ENCODE results near the gene CTDSPL.

Gene CTDSPL

DNA sequence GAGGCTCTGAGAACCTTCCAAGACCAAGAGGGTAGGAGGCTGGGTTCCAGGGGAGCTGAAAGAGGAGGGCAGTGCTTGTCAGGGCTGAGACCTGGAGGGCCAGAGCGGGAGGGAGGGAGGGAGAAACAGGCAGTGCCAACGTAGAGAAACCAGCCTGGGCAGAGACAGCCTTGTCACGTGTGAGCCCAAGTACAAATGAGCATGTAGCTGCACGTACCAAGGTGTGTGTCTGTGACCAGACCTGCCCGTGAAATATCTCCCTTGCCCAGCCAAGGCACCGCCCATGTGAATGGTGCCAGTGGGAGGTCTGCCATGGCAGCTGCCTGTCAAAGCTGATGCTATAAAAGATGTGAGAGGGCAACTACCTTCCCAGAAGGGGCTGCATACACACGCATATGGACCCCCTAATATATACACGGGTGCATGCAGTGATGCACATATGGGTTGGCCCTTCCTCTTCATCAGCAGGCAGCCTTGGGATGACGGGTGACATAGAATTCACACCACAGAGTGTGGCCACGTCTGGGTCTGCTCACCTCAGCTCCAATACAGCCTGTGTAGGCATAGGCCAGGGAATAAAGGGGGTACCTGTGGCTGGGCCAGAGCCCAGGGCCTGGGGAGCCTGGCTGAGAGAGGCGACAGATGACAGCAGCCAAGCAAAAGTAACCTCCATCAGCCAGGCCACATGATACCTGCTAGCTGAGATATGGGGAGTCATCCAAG is 7.8 kb upstream of the CTDSPL start:
- no peak for DNase-seq

DNA sequence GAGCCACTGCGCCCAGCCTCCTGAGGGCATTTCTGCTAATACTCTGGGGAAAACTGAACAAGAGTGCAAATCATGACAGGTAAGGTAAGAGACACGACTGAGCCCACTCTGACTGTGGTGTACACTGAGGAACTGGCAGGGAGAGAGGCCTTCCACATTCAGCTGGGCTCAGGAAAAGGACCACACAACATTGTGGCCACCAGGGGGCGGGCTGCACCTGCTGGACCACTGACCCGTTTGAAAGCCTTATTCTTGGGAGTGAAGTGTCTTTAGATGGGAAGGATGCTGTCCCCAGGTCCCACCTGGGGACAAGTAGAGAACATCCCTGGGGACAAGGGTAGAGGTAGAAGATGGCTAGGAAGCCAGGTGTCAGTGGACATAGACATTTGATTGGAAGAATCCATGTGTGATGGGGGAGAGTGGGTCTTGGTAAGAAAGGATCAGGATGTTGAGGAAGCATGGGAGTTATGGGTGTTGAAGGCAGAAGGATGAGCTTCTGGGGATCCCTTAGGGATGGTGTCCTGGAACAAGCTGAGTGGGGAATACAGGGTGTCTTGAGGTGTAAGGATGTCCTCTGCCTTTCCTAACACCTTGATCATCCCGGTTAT is 6.2 kb upstream of the CTDSPL start:
- DNase-seq: peak in 1 of 2 experiments; percentile 30

GRCh38 chr3:37856381-37856780 is 5.3 kb upstream of the CTDSPL start:
- no peak for DNase-seq

- no peak for DNase-seq
Observed at GRCh38 chr3:37858742-37859141, 2.9 kb upstream of the CTDSPL start.

GRCh38 chr3:37859354-37859753 is 2.3 kb upstream of the CTDSPL start:
- DNase-seq: no peak

DNA sequence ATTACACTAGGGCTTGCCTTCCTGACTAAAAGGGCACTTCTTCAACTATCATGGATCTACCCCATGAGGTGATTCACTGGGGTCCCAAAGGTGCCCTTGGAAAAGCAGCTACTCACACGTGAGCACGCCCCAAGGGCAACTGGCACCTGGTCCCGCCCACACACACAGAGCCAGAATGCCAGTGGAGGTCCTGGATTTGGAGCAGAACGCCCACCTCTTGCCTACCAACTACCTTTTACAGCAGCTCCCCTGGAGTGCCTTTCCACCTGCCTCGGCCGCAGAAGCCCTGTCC is 1.8 kb upstream of the CTDSPL start:
- no peak for DNase-seq

DNA sequence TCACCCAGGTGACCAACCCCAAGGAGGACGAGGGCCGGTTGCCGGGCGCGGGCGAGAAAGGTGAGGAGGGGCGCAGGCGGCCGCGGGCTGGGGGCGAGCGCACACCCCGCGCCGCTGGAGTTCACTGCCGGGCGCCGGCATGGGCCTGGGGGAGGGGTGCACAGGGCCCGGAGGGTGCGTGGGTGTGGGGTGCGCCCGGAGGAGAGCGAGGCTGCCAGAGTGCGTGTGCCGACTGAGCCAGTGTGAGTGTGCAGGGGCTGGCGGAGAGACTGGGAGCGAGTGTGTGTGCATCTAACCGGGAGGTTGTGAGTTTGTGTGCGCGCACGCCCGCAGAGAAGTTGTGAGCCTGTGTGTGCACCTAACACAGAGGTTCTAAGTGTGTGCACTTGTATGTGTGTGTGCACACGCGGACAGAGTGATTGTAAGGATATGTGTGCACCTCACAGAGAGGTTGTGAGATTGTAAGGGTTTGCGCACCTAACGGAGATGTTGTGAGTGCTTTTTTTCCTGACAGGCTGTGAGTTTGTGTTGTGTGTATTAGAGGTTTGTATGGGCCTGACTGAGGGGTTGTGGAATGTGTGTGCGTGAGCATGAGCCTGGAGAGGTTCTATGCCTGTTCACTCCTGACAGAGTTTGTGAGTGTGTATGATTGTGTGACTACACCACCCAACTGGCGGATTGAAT is 681 bp downstream of the CTDSPL start:
- DNase-seq: no peak

- DNase-seq: no peak
Observed at GRCh38 chr3:37862903-37863815, 1.5 kb downstream of the CTDSPL start.

- peak in 1 of 2 experiments; percentile 71 for DNase-seq
Observed at GRCh38 chr3:37863949-37864822, 2.5 kb downstream of the CTDSPL start.

DNA sequence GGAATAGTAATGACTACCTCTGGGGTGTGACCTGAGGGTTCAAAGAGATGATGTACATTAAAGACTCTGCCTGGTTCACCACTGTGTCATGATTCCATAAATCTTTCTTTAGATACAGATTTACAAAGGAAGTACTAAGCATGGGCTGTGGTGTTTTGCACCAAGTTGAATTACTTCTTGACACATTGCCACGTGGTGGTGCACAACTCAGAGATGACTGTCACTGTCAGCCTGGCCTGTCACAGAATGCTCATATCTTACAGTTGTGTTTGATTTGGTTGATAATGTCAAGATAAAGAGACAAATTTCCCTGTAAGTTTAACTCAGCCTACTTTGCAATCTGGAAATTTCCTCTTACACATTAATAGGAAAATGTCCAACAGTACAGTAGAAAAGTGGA is 3.2 kb downstream of the CTDSPL start:
- no peak for DNase-seq

GRCh38 chr3:37867144-37867543 is 5.5 kb downstream of the CTDSPL start:
- no peak for DNase-seq

DNA sequence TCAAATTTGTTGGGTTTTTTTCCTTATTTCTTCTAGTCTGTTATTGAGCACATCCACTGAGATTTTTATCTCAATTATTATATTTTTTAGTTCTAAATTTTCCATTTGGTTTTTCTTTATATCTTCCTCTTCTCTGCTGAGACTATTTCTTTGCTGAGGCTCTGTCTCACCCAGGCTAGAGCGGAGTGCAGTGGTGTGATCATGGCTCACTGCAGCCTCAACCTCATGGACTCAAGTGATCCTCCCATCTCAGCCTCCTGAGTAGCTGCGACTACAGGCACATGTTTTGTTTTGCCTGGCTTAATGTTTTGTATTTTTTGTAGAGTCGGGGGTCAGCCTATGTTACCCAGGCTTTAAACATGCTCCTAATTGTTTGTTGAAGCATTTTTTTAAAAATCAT is 10.2 kb downstream of the CTDSPL start:
- DNase-seq: no peak

- DNase-seq: no peak
Observed at GRCh38 chr3:37872413-37873160, 10.9 kb downstream of the CTDSPL start.

GRCh38 chr3:37876279-37876678 is 14.6 kb downstream of the CTDSPL start:
- no peak for DNase-seq

- no peak for DNase-seq
Observed at GRCh38 chr3:37882711-37883110, 21.0 kb downstream of the CTDSPL start.

DNA sequence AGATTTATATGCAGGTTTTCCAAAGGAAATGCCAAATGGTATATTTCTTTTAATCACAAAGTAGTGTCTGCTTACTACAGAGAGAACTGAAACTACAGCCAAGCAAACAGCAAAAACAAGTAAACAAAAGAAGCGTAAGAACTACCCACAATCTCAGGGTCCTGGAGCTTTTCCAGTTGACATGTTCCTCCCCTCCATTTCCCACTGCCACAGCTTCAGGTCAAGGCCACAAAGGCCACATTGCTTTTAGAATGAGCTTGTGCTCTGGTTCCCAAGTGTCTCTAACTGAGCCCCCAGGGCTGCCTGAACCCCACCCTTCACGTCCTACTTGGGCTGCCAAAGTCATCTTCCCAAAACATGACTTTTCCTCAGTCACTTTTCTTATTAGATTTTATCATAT is 24.1 kb downstream of the CTDSPL start:
- DNase-seq: no peak

DNA sequence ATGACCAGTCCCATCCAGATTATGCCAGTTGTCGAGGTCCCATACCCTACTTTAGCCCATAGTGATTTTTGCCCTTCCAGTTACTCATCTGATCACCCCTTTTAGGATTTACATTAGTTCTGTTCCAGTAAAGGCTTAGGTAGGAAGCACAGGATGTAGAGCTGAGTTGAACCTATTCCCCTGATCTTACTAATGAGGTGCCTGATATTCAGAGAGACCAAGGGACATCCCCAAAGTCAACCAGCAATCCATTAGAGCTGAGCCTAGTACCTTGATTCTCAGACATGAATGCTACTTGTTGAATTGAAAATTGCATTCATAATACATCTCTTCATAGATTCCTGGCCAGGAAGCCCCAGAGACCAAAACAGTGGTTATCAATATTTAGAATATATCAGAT is 24.7 kb downstream of the CTDSPL start:
- DNase-seq: no peak

DNA sequence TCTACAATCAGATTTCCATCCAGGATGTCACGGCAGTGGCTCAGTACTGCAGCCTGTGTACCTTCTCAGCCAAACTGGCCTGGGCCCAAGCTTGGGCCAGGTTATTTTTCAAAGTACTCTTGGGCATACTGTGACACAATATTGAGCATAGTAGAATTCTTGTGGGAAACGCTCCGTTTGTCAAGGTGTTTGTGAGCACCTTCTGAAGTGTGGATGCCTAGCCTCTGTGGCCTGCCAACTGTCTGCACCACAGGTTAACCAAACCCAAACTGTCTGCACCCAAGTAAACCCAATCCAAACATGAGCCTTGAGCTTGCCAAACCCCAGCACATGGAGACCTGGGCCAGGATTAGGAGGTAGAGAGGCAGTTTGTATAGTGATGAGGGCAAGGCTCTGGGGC is 25.4 kb downstream of the CTDSPL start:
- DNase-seq: peak in 1 of 2 experiments; percentile 28

GRCh38 chr3:37887824-37888223 is 26.1 kb downstream of the CTDSPL start:
- DNase-seq: no peak

GRCh38 chr3:37888421-37888820 is 26.7 kb downstream of the CTDSPL start:
- no peak for DNase-seq

DNA sequence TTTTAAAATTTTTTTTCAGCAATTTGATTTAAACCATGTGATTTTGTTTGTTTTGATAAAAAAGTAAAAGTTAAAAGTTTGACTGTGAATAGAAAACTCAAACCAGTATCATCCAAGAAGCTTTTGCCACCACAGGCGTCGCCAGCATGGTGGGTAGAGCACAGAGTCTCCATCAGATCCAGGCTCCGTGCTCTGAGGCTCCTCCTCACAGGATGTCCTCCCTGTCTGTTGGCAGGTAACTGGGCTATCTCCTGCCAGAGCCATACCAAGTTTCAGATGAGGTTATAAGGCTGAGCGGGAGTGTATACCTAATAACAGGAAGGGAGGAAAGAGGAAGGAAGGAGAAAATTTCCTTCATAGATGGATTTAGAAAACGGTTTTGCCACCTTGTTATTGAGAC is 28.8 kb downstream of the CTDSPL start:
- no peak for DNase-seq

- no peak for DNase-seq
Observed at GRCh38 chr3:37891227-37891626, 29.5 kb downstream of the CTDSPL start.

All from cerebellar nuclear complex (tissue), 1 donor.